Activated CD8-positive, alpha-beta memory T cell treated with anti-CD3 and anti-CD28 coated beads, Interleukin-2, amount 50 U/mL, for 48 hours (primary cell): ENCODE results near the gene PLCH2.

Experiments
- DNase-seq: peaks from one replicate; pipeline ENCODE4 v3.0.0-alpha.2; 2020

Gene PLCH2

GRCh38 chr1:2463396-2463795, 12.7 kb upstream of the PLCH2 start:
- no peak for DNase-seq

GRCh38 chr1:2465371-2466269, 10.5 kb upstream of the PLCH2 start:
- DNase-seq: no peak

GRCh38 chr1:2466270-2466665, 9.8 kb upstream of the PLCH2 start:
- no peak for DNase-seq

GRCh38 chr1:2466958-2467554, 9.0 kb upstream of the PLCH2 start:
- peak; percentile 60 for DNase-seq

- DNase-seq: peak; percentile 78
These were observed 8.0 kb upstream of the PLCH2 start for GRCh38 chr1:2468041-2468472.

GRCh38 chr1:2468540-2468939, 7.5 kb upstream of the PLCH2 start:
- DNase-seq: no peak

GRCh38 chr1:2469103-2469940, 6.8 kb upstream of the PLCH2 start:
- DNase-seq: no peak

- no peak for DNase-seq
These were observed 5.6 kb upstream of the PLCH2 start for GRCh38 chr1:2470290-2471158.

GRCh38 chr1:2471159-2471471, 5.0 kb upstream of the PLCH2 start:
- DNase-seq: no peak

GRCh38 chr1:2471587-2472001, 4.5 kb upstream of the PLCH2 start:
- no peak for DNase-seq

GRCh38 chr1:2472109-2472508, 4.0 kb upstream of the PLCH2 start:
- no peak for DNase-seq

- no peak for DNase-seq
These were observed 3.4 kb upstream of the PLCH2 start for GRCh38 chr1:2472561-2473177.

GRCh38 chr1:2473198-2473597, 2.9 kb upstream of the PLCH2 start:
- DNase-seq: no peak

GRCh38 chr1:2474104-2474844, 1.8 kb upstream of the PLCH2 start:
- no peak for DNase-seq

GRCh38 chr1:2474933-2475371, 1.1 kb upstream of the PLCH2 start:
- DNase-seq: no peak

GRCh38 chr1:2475571-2475970, 518 bp upstream of the PLCH2 start:
- no peak for DNase-seq

- no peak for DNase-seq
These were observed 1.2 kb downstream of the PLCH2 start for GRCh38 chr1:2477309-2477708.

GRCh38 chr1:2477791-2478499, 1.9 kb downstream of the PLCH2 start:
- DNase-seq: no peak

GRCh38 chr1:2479186-2479585, 3.1 kb downstream of the PLCH2 start:
- no peak for DNase-seq

- no peak for DNase-seq
These were observed 3.5 kb downstream of the PLCH2 start for GRCh38 chr1:2479618-2480017.
